Activated CD8-positive, alpha-beta T cell treated with anti-CD3 and anti-CD28 coated beads for 36 hours (primary cell): ENCODE results near the gene GDF15. TPM values are rescaled to one million over a fixed set of nuclear protein-coding genes. Genes with fewer than 3 reads are reported as not detected.

Source experiments
- ATAC-seq: fragments of 200-7000 bp; cut with Tn5 transposase; one replicate; pipeline ENCODE4 v1.10.0; 2021; ENCODE audit warnings: mild to moderate bottlenecking, moderate library complexity
- CTCF ChIA-PET: fragments of 350-600 bp; sonication (Branson Sonifier 250); formaldehyde crosslinking; loops from one replicate; lab custom pipeline; 2021; ENCODE audit warnings: antibody characterized with exemption; lab: Charles Lee
- POLR2A ChIA-PET: fragments of 350-600 bp; sonication (Branson Sonifier 250); formaldehyde crosslinking; loops from one replicate; lab custom pipeline; 2021; ENCODE audit warnings: antibody characterized with exemption; lab: Charles Lee
- DNase-seq: peaks from one replicate; pipeline ENCODE4 v3.0.0-alpha.2; 2020
- H3K27ac Mint-ChIP-seq: one replicate; pipeline ENCODE4 v1.8.0; 2021; ENCODE audit warnings: mild to moderate bottlenecking, mixed read lengths
- H3K27me3 Mint-ChIP-seq: one replicate; pipeline ENCODE4 v1.8.0; 2021; ENCODE audit warnings: mixed read lengths
- H3K36me3 Mint-ChIP-seq: one replicate; pipeline ENCODE4 v1.8.0; 2021; ENCODE audit warnings: low read depth, mixed read lengths
- H3K4me1 Mint-ChIP-seq: one replicate; pipeline ENCODE4 v1.8.0; 2021; ENCODE audit warnings: low read depth, mixed read lengths
- H3K4me3 Mint-ChIP-seq: one replicate; pipeline ENCODE4 v1.8.0; 2021; ENCODE audit warnings: mild to moderate bottlenecking, moderate library complexity, mixed read lengths
- H3K9me3 Mint-ChIP-seq: one replicate; pipeline ENCODE4 v1.8.0; 2021; ENCODE audit warnings: mixed read lengths
- intact Hi-C: fragments of 100-400 bp; cut with micrococcal nuclease; formaldehyde crosslinking; loops from one replicate; pipeline ENCODE4 v1.10.0; 2022
- total RNA-seq, 2 experiments: library from RNA; stranded (reverse); gene quantifications; one replicate each; pipeline ENCODE4 v1.2.3, GENCODE V29; 2021
- TF ChIP-seq, protein P1 (sequence below): fragments of 200-600 bp; IDR thresholded peaks from one replicate; pipeline ENCODE4 v1.8.0; 2022; ENCODE audit warnings: antibody characterized with exemption, mild to moderate bottlenecking

GDF15 gene
- total RNA-seq, 2 experiments from 2014 or later = not detected

DNA sequence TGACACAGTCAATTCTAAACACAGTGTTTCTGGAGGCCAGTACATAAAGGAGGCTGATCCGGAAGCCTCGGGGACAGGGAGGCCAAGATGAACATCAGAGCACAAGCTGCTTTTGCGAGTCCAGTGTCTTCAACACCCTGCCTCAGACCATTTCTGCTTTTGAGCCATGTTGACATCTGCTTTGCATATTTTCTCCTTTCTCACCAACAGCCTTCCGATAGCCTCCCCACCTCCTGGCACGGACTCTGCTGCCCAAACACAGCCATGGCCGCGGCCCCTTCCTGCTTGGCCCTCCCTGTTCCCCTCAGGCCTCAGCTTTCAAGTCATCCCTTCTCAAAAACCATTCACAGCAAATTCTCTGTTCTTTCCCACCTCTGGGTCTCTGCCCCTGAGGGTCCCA is 7.9 kb downstream of the GDF15 start:
- DNase-seq = no peak
- peaks cover 16% of the 10 kb centered on the region for H3K27me3 Mint-ChIP-seq
- intact Hi-C loops = no loop called here
- no peak overlapping the region for H3K27ac Mint-ChIP-seq
- no peaks in the 10 kb centered on the region for H3K4me1 Mint-ChIP-seq
- no peaks in the 10 kb centered on the region for H3K9me3 Mint-ChIP-seq
- CTCF ChIA-PET = interaction anchor here (1.1 kb wide), 1 partner anchor 8 kb away, joined by 3 read pairs; the partner anchor contains the start of gene GDF15
- TF ChIP-seq, protein P1, sequence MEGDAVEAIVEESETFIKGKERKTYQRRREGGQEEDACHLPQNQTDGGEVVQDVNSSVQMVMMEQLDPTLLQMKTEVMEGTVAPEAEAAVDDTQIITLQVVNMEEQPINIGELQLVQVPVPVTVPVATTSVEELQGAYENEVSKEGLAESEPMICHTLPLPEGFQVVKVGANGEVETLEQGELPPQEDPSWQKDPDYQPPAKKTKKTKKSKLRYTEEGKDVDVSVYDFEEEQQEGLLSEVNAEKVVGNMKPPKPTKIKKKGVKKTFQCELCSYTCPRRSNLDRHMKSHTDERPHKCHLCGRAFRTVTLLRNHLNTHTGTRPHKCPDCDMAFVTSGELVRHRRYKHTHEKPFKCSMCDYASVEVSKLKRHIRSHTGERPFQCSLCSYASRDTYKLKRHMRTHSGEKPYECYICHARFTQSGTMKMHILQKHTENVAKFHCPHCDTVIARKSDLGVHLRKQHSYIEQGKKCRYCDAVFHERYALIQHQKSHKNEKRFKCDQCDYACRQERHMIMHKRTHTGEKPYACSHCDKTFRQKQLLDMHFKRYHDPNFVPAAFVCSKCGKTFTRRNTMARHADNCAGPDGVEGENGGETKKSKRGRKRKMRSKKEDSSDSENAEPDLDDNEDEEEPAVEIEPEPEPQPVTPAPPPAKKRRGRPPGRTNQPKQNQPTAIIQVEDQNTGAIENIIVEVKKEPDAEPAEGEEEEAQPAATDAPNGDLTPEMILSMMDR = no peak
- H3K4me3 Mint-ChIP-seq = no peak overlapping the region
- H3K36me3 Mint-ChIP-seq = no peaks in the 10 kb centered on the region
- ATAC-seq = no peak
- POLR2A ChIA-PET = interaction anchor here (1.7 kb wide), 1 partner anchor 22 kb away, joined by 4 read pairs; no protein-coding TSS in a partner anchor

GRCh38 chr19:18396471-18397241 is 10.7 kb downstream of the GDF15 start:
- intact Hi-C loops = no loop called here
- Mint-ChIP-seq H3K27me3 (peaks cover 12% of the 10 kb centered on the region), H3K4me1 (no peaks in the 10 kb centered on the region), H3K27ac (no peak overlapping the region), H3K9me3 (no peaks in the 10 kb centered on the region), H3K4me3 (no peak overlapping the region), H3K36me3 (no peaks in the 10 kb centered on the region)
- DNase-seq (no peak), ATAC-seq (no peak)
- ChIA-PET CTCF (interaction anchor here (2.8 kb wide), 1 partner anchor 8 kb away, joined by 17 read pairs; no protein-coding TSS in a partner anchor), POLR2A (interaction anchor here (1.0 to 1.1 kb wide), 2 partner anchors 53 to 117 kb away, joined by 3 to 4 read pairs; no protein-coding TSS in a partner anchor)
- TF ChIP-seq, protein P1 = no peak

DNA sequence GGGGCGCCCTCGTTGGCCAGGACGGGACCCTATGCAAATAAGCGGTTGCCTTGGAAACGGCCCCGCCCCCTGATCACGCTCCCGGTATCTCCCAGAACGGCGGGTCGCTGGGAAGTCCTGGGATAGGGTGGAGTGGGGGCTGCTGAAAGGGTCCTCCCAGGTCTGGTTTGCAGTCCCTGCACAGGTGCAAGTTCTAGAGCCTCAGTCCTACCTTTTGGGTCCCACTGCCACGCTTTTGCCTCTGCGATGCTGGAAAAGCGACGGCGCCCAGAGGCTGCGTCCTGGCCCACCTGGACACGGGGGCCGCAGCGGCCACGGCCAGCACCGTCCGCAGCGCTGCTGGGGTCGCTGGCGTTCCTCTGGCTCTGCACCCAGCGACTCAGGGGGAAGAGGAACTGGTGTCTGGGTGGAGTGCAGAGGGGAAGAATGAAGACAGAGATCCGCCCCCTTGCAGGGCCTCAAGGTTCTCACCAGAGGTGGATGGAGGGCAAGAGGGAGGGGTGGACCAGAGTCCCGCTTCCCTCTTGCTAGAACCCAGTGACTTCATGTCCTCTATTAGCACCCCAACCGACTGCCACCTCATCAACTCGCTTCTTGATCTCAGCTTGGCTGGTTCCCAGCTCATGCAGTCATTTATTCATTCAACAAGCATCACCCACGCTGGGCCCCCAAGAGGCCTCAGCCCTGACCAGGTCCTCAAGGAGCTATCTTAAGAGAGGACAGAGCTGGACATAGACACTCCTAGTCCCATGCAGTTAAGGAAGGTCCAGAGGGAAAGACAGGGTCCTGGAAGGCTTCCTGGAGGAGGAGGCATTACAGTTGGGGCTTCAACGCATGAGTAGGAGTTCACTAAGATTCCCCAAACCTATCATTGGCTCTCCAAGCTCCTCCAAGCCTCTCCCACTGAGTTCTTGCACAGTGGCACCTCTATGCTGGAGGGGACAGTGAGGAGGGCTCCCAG is 11.6 kb downstream of the GDF15 start, which contains the start of gene LRRC25:
LRRC25 (minus strand) TSS at position 381 of the 961 bp plus-strand sequence. CDS start 659 bp downstream, outside the sequence.
- H3K27ac Mint-ChIP-seq = no peak within 1 kb of the TSS
- ATAC-seq = peak; percentile 79
- no peak within 1 kb of the TSS for H3K4me3 Mint-ChIP-seq
- no peaks in the 10 kb centered on the region for H3K36me3 Mint-ChIP-seq
- DNase-seq = peak; percentile 37
- TF ChIP-seq, protein P1 = no peak
- intact Hi-C loops = no loop called here
- no peaks in the 10 kb centered on the region for H3K4me1 Mint-ChIP-seq
- POLR2A ChIA-PET = interaction anchor here (1.0 to 1.2 kb wide), 3 partner anchors 21 to 117 kb away, joined by 3 read pairs; no protein-coding TSS in a partner anchor
- peaks cover 12% of the 10 kb centered on the region for H3K27me3 Mint-ChIP-seq
- H3K9me3 Mint-ChIP-seq = no peaks in the 10 kb centered on the region
- CTCF ChIA-PET = interaction anchor here (1.0 to 2.8 kb wide), 4 partner anchors 9 to 48 kb away, joined by 3 to 17 read pairs (median 4); partner anchors contain the start of gene SSBP4

DNA sequence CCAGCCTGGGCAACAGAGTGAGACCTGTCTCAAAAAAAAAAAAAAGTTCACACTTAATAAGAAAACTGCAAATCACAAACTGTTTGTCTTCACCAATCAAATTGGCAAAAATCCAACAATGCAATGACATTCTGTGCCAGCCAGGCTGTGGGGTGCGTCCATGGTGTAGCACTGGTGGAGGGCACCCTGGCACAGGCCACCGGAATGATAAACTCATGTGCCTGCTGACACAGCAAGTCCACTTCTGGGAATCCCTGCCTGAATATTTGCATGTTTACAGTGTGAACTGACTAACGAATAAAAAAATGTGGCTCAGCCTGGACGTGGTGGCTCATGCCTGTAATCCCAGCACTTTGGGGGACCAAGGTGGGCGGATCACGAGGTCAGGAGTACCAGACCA is 13.1 kb downstream of the GDF15 start:
- H3K4me1 Mint-ChIP-seq = no peaks in the 10 kb centered on the region
- TF ChIP-seq, protein P1 = no peak
- ATAC-seq (no peak), DNase-seq (no peak)
- H3K27me3 Mint-ChIP-seq = peaks cover 11% of the 10 kb centered on the region
- intact Hi-C loops = no loop called here
- H3K27ac Mint-ChIP-seq = no peak overlapping the region
- ChIA-PET POLR2A (interaction anchor here (1.0 to 1.6 kb wide), 2 partner anchors 10 to 19 kb away, joined by 3 read pairs; no protein-coding TSS in a partner anchor), CTCF (interaction anchor here (1.4 to 2.8 kb wide), 2 partner anchors 10 to 23 kb away, joined by 3 to 17 read pairs; no protein-coding TSS in a partner anchor)
- no peaks in the 10 kb centered on the region for H3K9me3 Mint-ChIP-seq
- H3K36me3 Mint-ChIP-seq = no peaks in the 10 kb centered on the region
- no peak overlapping the region for H3K4me3 Mint-ChIP-seq
